Neuronal stem cell (in vitro differentiated cells): ENCODE measurements around the gene JUP.
A peak's percentile ranks its signal among the peaks of the same experiment; 100 is the strongest.
"Not testable (repeated sequence)": the region's sequence is repeated elsewhere in the genome, so short reads cannot be mapped to it uniquely, and the experiment has no call there.

Source experiments
- DNase-seq: peaks from one replicate; pipeline ENCODE4 v3.0.0-alpha.2; 2013; ENCODE audit warnings: low spot score
- H2AFZ ChIP-seq: one replicate; pipeline ENCODE4 v1.6.1; 2013; ENCODE audit warnings: mild to moderate bottlenecking, low read length, inconsistent platforms
- H2AK5ac ChIP-seq: 2 replicates; pipeline ENCODE4 v1.6.1; 2013; ENCODE audit warnings: low read depth, mild to moderate bottlenecking, inconsistent platforms, low read length, moderate library complexity, mixed read lengths
- H2BK120ac ChIP-seq: 2 replicates; pipeline ENCODE4 v1.6.1; 2013; ENCODE audit warnings: low read depth, mild to moderate bottlenecking, inconsistent platforms, low read length, moderate library complexity, mixed read lengths
- H2BK12ac ChIP-seq: one replicate; pipeline ENCODE4 v1.6.1; 2013; ENCODE audit warnings: low read length, inconsistent platforms
- H2BK15ac ChIP-seq: 2 replicates; pipeline ENCODE4 v1.6.1; 2013; ENCODE audit warnings: mild to moderate bottlenecking, low read length, inconsistent platforms, mixed read lengths
- H2BK5ac ChIP-seq: one replicate; pipeline ENCODE4 v1.6.1; 2013; ENCODE audit warnings: inconsistent platforms, mild to moderate bottlenecking, low read length, moderate library complexity
- H3K14ac ChIP-seq: one replicate; pipeline ENCODE4 v1.6.1; 2013; ENCODE audit warnings: low read length, inconsistent platforms
- H3K18ac ChIP-seq: 2 replicates; pipeline ENCODE4 v1.6.1; 2013; ENCODE audit warnings: low read length, inconsistent platforms
- H3K23ac ChIP-seq: 2 replicates; pipeline ENCODE4 v1.6.1; 2013; ENCODE audit warnings: low read depth, mild to moderate bottlenecking, mixed read lengths, low read length, inconsistent platforms; ENCODE audit not compliant: poor library complexity
- H3K27ac ChIP-seq: replicated peaks from 3 replicates; pipeline ENCODE4 v1.5.1; 2013; ENCODE audit warnings: low read length, inconsistent platforms
- H3K27me3 ChIP-seq, 3 experiments: 2 replicates each; pipeline ENCODE4 v1.6.1; 2013; ENCODE audit warnings: low read length in 3 of 3, mild to moderate bottlenecking in 2 of 3, inconsistent platforms in 1 of 3, low read depth in 1 of 3, mixed read lengths in 1 of 3, moderate library complexity in 1 of 3; ENCODE audit not compliant: control insufficient read depth in 3 of 3, insufficient read depth in 3 of 3
- H3K36me3 ChIP-seq, 2 donors: replicated peaks in 1 of 2; 2 replicates each; pipeline ENCODE4 v1.6.1; 2013; ENCODE audit warnings: low read length in 2 of 2; ENCODE audit not compliant: control insufficient read depth in 2 of 2, insufficient read depth in 2 of 2
- H3K4ac ChIP-seq: 2 replicates; pipeline ENCODE4 v1.6.1; 2013; ENCODE audit warnings: inconsistent platforms, mild to moderate bottlenecking, low read length, moderate library complexity
- H3K4me1 ChIP-seq, 2 donors: 1 replicate in 1 of 2; 2 replicates in 1 of 2; pipeline ENCODE4 v1.6.1; 2013; ENCODE audit warnings: low read length in 2 of 2, low read depth in 1 of 2; ENCODE audit not compliant: control insufficient read depth in 2 of 2, insufficient read depth in 1 of 2
- H3K4me2 ChIP-seq: one replicate; pipeline ENCODE4 v1.6.1; 2013; ENCODE audit warnings: mild to moderate bottlenecking, low read length, inconsistent platforms; ENCODE audit not compliant: insufficient read depth, poor library complexity, severe bottlenecking
- H3K4me3 ChIP-seq, 2 donors: 2 replicates each; pipeline ENCODE4 v1.5.1; 2013; ENCODE audit warnings: low read length in 2 of 2, mild to moderate bottlenecking in 2 of 2, inconsistent platforms in 1 of 2, moderate library complexity in 1 of 2
- H3K79me1 ChIP-seq: one replicate; pipeline ENCODE4 v1.6.1; 2013; ENCODE audit warnings: low read depth, mild to moderate bottlenecking, inconsistent platforms, low read length, moderate library complexity
- H3K9ac ChIP-seq: one replicate; pipeline ENCODE4 v1.6.1; 2013; ENCODE audit warnings: mild to moderate bottlenecking, low read depth, low read length, inconsistent platforms; ENCODE audit not compliant: poor library complexity
- H3K9me3 ChIP-seq, 2 donors: replicated peaks in 1 of 2; 2 replicates each; pipeline versions ENCODE3 to v1.6.1; 2013; ENCODE audit warnings: low read length in 2 of 2, mild to moderate bottlenecking in 2 of 2, inconsistent platforms in 1 of 2, low read depth in 1 of 2, mixed read lengths in 1 of 2, moderate library complexity in 1 of 2; ENCODE audit not compliant: control insufficient read depth in 2 of 2, insufficient read depth in 1 of 2
- H4K8ac ChIP-seq: one replicate; pipeline ENCODE4 v1.6.1; 2013; ENCODE audit warnings: low read depth, mild to moderate bottlenecking, inconsistent platforms, low read length, moderate library complexity
- H4K91ac ChIP-seq: one replicate; pipeline ENCODE4 v1.6.1; 2013; ENCODE audit warnings: low read length, low read depth, mild to moderate bottlenecking, inconsistent platforms; ENCODE audit not compliant: poor library complexity
- WGBS, 2 donors: extraction: QIAGEN DNeasy Blood & Tissue Kit; methylation state at CpG; one replicate each; pipeline ENCODE4 v1.1.7; 2013; ENCODE audit warnings: missing lambda C conversion rate in 2 of 2, mixed read lengths in 1 of 2; ENCODE audit not compliant: insufficient read length in 2 of 2, insufficient replicate concordance in 1 of 2; ENCODE audit errors: extremely low coverage in 2 of 2; 5-methylcytosine and 5-hydroxymethylcytosine counted together

JUP gene

DNA sequence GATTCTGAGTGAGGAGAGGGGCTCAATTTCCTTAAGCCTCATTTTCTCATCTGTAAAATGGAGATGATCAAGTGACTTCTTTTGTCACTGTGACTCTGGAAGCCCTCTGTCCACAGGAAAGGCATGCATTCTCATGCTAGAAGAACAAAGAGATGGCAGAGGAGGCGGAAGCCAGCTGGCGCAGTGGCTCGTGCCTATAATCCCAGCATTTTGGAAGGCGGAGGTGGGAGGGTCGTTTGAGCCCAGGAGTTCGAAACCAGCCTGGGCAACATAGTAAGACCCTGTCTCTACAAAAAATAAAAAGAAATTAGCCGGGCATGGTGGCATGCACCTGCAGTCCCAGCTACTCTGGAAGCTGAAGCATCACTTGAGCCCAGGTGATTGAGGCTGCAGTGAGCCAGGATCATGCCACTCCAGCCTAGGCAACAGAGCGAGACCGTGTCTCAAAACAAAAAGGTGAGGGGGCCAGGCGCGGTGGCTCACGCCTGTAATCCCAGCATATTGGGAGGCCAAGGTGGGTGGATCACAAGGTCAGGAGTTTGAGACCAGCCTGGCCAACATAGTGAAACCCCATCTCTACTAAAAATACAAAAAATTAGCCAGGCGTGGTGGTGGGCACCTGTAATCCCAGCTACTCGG, 10.1 kb downstream of the JUP start:
- not testable (repeated sequence) for H3K4ac ChIP-seq, H2AFZ ChIP-seq, H3K23ac ChIP-seq, H3K79me1 ChIP-seq, H3K4me2 ChIP-seq, DNase-seq, H3K9me3 ChIP-seq, H2BK12ac ChIP-seq, H3K18ac ChIP-seq, H4K91ac ChIP-seq, H2AK5ac ChIP-seq, H2BK15ac ChIP-seq, H2BK120ac ChIP-seq, H4K8ac ChIP-seq, H3K14ac ChIP-seq, H3K27me3 ChIP-seq, H3K4me3 ChIP-seq, H3K9ac ChIP-seq
- Histone ChIP-seq H3K4me1 (peaks cover 30 to 38% of the 10 kb centered on the region in 2 donors), H2BK5ac (peak overlapping the region; percentile 0), H3K27ac (peak overlapping the region; percentile 59), H3K36me3 (peaks cover 11 to 15% of the 10 kb centered on the region in 2 donors)
- WGBS, 2 donors = no CpG with 5 or more reads among the region's 14 CpGs

DNA sequence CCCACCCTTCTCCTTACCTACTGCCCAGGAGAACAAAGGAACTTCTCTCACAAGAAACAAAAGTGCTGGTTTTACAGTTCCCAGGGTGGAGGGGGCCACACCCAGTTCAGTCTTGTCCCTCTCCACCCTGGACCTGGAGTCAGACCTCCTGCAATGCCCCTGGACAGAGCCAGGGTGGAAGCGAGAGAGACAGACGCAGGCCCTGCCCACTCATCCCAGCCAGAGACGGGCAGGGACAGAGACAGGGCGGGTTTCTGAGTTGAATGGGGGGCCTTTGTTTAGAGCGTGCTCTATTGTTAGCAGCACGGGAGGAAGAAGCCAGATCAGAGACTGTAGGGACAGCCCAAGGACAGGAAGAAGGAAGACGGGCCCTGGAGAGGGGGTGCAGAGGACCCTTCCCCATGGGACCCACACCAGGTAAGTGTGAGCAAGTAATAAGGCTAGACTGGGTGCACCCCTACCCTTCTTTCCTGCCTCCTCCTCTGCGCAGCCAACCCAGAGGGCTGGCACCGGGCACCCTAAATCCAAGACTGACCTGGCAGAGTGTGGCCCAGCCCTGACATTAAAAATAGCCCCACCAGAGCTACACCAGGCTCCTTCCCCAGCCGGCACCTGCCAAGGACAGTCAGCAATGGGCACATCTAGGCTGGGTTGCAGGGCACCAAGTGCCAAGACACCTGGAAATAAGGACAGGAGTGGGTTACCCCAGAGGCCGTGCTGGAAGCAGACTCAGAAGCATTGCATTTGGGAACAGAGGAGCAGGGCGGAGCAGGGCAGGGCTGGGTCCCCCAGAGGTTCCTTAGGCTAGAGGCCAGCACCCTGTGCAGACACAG, 10.9 kb downstream of the JUP start:
- H3K18ac ChIP-seq = peak overlapping the region; percentile 88
- no peak overlapping the region for H2BK120ac ChIP-seq
- no CpG with 5 or more reads among the region's 12 CpGs for WGBS, 2 donors
- H3K27me3 ChIP-seq = no peaks in the 10 kb centered on the region
- no peak overlapping the region for H3K14ac ChIP-seq
- peak overlapping the region; percentile 20 for H2AK5ac ChIP-seq
- peak overlapping the region; percentile 59 for H3K27ac ChIP-seq
- H2BK15ac ChIP-seq = no peak overlapping the region
- H3K9me3 ChIP-seq = no peaks in the 10 kb centered on the region
- peaks cover 7% of the 10 kb centered on the region for H3K79me1 ChIP-seq
- H4K91ac ChIP-seq = no peak overlapping the region
- no peak overlapping the region for H2BK12ac ChIP-seq
- H3K9ac ChIP-seq = no peak overlapping the region
- peaks cover 30 to 36% of the 10 kb centered on the region in 2 donors for H3K4me1 ChIP-seq
- no peak overlapping the region for H3K23ac ChIP-seq
- peaks cover 15 to 21% of the 10 kb centered on the region in 2 donors for H3K36me3 ChIP-seq
- no peak overlapping the region for H3K4me3 ChIP-seq
- peak; percentile 43 for DNase-seq
- peak overlapping the region; percentile 50 for H2AFZ ChIP-seq
- peak overlapping the region; percentile 0 for H2BK5ac ChIP-seq
- H4K8ac ChIP-seq = no peak overlapping the region
- no peak overlapping the region for H3K4ac ChIP-seq
- H3K4me2 ChIP-seq = peak overlapping the region; percentile 36

DNA sequence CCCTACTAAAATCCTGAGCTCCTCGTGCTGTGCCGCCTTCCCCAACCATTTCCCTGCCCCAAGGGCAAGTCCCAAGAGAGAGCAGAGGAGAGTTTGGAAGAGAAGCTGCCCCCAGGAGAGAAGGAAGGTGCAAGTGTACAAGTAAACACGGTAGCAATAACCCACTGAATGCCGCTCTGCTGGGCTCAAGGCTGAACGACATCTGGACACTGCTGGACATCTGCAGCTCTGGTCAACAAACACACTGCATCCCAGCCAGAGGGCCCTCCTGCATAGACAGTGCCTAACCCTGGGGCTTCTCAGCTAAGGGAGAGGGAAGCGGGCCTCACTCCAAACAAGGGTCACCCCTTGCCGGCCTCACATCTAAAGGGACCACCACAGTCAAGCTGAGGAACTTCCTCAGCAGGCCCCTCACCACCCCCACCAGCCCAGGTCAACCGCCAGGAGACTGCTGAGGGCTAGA, 12.7 kb downstream of the JUP start:
- Histone ChIP-seq H3K4me2 (no peak overlapping the region), H3K18ac (peak overlapping the region; percentile 31), H2BK120ac (no peak overlapping the region), H3K23ac (no peak overlapping the region), H2BK12ac (no peak overlapping the region), H2AFZ (no peak overlapping the region), H2AK5ac (peak overlapping the region; percentile 26), H3K27ac (no peak overlapping the region), H3K4me1 (peaks cover 30 to 36% of the 10 kb centered on the region in 2 donors), H3K4me3 (no peak overlapping the region), H2BK15ac (no peak overlapping the region), H3K79me1 (peaks cover 9% of the 10 kb centered on the region), H3K9me3 (no peaks in the 10 kb centered on the region), H3K4ac (no peak overlapping the region), H3K14ac (no peak overlapping the region), H2BK5ac (no peak overlapping the region), H3K36me3 (peaks cover 28 to 39% of the 10 kb centered on the region in 2 donors), H3K27me3 (no peaks in the 10 kb centered on the region), H4K91ac (no peak overlapping the region), H4K8ac (no peak overlapping the region), H3K9ac (no peak overlapping the region)
- WGBS, 2 donors = no CpG with 5 or more reads among the region's 8 CpGs
- no peak for DNase-seq

DNA sequence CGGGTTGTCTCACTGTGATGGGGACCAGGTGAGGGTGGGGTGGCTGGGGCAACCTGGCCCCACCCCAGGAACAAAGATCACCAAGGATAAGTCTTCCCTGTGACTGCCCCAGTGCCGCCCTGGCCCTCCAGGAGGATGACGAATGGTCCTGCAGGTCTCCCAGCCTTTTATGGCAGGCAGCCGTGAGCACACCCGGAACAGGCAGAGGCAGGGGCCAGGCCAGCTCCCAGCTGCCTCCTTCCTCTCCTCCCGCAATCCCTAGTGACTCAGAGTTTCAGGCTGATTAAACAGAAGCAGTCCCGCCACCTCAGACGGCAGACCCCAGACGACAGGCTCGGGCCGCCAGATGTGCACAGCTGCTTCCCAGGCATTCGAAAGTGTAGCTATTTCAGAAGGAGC, 13.3 kb downstream of the JUP start:
- Histone ChIP-seq H3K4me1 (peaks cover 30 to 36% of the 10 kb centered on the region in 2 donors), H3K27ac (no peak overlapping the region), H3K79me1 (peaks cover 10% of the 10 kb centered on the region), H3K4ac (no peak overlapping the region), H2BK5ac (no peak overlapping the region), H4K8ac (no peak overlapping the region), H2AFZ (no peak overlapping the region), H3K9me3 (no peaks in the 10 kb centered on the region), H3K27me3 (no peaks in the 10 kb centered on the region), H2AK5ac (no peak overlapping the region), H3K23ac (no peak overlapping the region), H3K18ac (peak overlapping the region; percentile 40), H3K36me3 (peaks cover 32 to 44% of the 10 kb centered on the region in 2 donors), H3K4me2 (no peak overlapping the region), H2BK120ac (no peak overlapping the region), H3K14ac (no peak overlapping the region), H2BK12ac (no peak overlapping the region), H4K91ac (no peak overlapping the region), H3K9ac (peak overlapping the region; percentile 63), H2BK15ac (no peak overlapping the region), H3K4me3 (no peak overlapping the region)
- WGBS, 2 donors = no CpG with 5 or more reads among the region's 12 CpGs
- no peak for DNase-seq
